Astrocyte of the cerebellum (primary cell): Measurements from ENCODE around the gene TCP11.
"Not testable (repeated sequence)": the region's sequence is repeated elsewhere in the genome, so short reads cannot be mapped to it uniquely, and the experiment has no call there.

Source experiments
- DNase-seq: peaks from one replicate; pipeline ENCODE4 v3.0.0-alpha.2; 2011; ENCODE audit warnings: low read depth
- H3K4me3 ChIP-seq: 2 replicates; pipeline ENCODE4 v1.5.1; 2011; ENCODE audit warnings: mild to moderate bottlenecking, low read depth, low read length, moderate library complexity
- in situ Hi-C: cut with HindIII; loops from 2 replicates; pipeline ENCODE4 v1.10.0; 2017; ENCODE audit warnings: low sequenced_read_pairs
- TF ChIP-seq, protein P1 (sequence below): IDR thresholded peaks from 2 replicates; pipeline ENCODE4 v1.5.1; 2012; ENCODE audit warnings: low read length, low read depth, moderate library complexity, mild to moderate bottlenecking; ENCODE audit errors: missing control alignments

Gene TCP11

DNA sequence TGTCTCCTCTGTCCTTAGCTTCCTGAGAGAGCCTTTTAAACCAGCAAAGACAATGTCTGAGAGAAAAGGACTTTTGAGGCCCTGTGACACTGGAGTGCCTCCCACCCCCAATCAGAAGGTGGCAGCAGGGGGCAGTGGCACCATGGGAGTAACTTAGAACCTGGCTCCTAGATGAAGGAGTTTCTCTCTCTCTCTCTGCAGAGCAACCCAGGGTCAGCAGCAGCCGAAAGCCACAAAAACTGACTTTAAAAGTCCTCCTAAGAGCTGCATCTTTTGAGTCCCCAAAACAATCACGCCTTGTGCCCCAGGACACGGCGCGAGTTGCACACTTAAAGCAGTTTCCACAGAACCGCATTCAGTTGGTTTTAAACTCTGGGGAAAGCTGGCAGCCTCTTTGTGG lies 5.3 kb upstream of the TCP11 start:
- in situ Hi-C loops: loop anchor here (5.0 to 25.0 kb wide), 3 partner anchors 48 to 159 kb away; no protein-coding TSS in a partner anchor
- TF ChIP-seq, protein P1, sequence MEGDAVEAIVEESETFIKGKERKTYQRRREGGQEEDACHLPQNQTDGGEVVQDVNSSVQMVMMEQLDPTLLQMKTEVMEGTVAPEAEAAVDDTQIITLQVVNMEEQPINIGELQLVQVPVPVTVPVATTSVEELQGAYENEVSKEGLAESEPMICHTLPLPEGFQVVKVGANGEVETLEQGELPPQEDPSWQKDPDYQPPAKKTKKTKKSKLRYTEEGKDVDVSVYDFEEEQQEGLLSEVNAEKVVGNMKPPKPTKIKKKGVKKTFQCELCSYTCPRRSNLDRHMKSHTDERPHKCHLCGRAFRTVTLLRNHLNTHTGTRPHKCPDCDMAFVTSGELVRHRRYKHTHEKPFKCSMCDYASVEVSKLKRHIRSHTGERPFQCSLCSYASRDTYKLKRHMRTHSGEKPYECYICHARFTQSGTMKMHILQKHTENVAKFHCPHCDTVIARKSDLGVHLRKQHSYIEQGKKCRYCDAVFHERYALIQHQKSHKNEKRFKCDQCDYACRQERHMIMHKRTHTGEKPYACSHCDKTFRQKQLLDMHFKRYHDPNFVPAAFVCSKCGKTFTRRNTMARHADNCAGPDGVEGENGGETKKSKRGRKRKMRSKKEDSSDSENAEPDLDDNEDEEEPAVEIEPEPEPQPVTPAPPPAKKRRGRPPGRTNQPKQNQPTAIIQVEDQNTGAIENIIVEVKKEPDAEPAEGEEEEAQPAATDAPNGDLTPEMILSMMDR: peak; percentile 59
- no peak for DNase-seq
- H3K4me3 ChIP-seq: no peak overlapping the region

DNA sequence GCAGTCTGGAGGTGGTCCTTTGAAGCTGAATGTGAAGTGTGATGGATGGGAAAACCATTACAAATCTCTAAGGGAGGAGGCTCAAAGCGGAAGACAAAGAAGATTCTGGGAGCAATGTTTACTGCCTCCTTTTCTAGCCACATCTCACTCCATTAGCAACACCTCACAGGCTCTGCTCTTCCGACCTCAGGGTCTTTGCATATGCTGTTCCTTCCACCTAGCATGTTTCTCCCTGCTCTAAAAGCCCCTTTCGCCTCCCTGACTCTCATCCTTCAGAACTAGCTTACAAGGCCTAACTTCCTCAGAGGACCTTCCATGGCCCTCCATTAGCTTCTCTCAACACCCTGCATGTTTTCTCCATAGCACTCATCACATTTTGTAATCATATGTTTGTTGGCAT lies 4.6 kb upstream of the TCP11 start:
- in situ Hi-C loops: loop anchor here (5.0 to 25.0 kb wide), 3 partner anchors 49 to 158 kb away; no protein-coding TSS in a partner anchor

DNA sequence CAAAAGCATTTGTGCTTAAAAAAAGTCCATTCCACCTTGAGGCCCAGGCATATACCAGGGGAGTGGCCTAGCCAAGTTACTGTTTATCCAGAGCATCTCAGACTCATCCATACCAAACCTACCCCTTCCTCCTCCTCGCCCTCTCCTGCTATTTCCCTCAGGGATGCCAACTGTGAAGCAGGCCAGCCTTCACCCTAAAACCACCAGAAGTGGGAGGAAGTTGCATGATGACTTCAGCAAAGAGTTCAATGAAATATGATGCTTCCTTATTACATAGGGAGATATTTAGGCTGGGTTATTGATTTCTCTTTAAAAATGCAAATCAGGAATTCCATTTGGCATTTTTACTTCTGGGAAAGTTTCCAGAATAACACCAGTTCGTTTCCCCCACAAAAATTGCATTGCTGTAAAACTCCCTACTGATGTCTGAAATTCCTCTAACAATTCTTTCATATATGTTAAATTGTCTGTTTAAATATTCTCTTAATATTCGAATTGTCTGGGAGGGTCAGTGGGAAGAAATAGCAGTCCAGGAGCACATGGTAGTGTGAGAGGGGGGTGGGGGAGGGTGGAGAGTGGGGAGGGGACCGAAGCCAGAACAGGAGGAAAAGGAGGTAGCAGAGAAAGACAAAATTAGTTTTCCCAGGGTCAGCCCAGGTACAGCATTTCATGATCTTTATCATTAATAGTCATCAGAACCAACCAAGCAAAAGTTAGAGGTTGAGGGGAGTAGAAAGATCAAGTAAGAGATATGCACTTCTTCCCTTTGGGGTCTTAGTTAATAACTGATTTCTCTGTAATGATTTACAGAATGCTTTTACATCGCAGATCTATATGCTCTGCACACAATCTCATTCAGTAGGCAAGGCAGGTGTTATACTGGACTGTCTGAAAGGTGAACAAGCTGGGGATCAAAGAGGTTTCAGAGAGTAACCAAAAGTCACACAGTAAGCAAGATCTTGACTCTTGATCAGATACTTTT lies 1.7 kb upstream of the TCP11 start:
- in situ Hi-C loops: loop anchor here (10.0 to 25.0 kb wide), 2 partner anchors 52 to 156 kb away; no protein-coding TSS in a partner anchor
- TF ChIP-seq, protein P1: no peak
- peak; percentile 18 for DNase-seq

More for the DNA sequence above, 4.6 kb upstream of the TCP11 start:
- TF ChIP-seq, protein P1: no peak
- no peak for DNase-seq
- no peak overlapping the region for H3K4me3 ChIP-seq

DNA sequence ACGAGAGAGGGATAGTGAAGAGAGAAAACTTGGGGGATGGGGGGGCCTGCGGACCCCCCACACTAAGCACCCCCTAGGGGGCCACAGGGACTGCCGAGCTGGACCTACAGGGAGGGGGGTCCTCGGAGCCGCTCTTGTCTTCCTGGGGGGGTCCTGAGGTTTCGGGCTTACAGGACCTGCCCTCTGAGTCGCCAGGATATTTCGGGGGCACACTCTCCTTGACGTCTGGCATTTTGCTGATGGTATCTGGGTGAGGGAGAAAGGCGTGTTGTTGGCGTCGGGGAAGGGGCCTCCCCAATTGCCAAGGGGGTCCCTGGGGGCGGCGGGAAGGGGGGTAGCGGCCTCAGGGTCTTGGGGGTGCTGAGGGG lies 516 bp downstream of the TCP11 start:
- TF ChIP-seq, protein P1: no peak
- in situ Hi-C loops: loop anchor here (10.0 to 25.0 kb wide), 2 partner anchors 54 to 153 kb away; no protein-coding TSS in a partner anchor
- no peak for DNase-seq
- H3K4me3 ChIP-seq: no peak overlapping the region

More for the DNA sequence above, 1.7 kb upstream of the TCP11 start:
- H3K4me3 ChIP-seq: no peak overlapping the region

DNA sequence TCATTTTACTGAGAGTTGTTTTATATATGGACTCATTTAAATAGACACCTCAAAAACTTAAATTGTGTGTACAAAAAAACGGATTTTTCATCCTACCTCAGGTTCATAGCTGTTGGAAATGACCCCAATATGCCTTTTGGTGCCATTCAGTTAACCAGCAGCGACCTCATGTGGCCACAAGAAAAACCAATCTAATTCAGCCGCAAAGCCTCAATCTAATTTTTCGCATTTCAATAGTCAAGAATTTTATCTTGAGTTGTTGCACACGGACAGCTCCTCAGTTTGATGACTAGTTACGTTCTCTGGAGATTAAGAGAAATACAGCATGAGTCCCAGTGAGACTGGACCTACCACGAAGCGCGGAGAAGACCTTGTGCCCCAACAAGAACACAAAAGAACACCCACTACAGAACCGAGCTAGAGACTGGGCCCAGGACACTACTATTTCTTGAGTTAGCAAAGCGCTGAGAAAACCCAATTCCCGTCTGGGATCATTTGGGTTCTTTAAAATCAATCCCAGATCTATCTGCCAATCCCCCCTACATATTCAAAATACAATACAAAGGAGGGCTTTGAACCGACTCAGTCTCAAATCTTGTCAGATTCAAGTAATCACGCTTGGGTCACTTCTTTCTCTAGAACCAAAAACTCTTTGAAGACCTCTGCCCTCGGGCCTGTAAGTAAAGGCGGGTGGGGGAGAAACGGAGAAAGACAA lies 1.1 kb downstream of the TCP11 start:
- TF ChIP-seq, protein P1: peak; percentile 73
- peak; percentile 63 for DNase-seq
- in situ Hi-C loops: loop anchor here (10.0 to 25.0 kb wide), 2 partner anchors 55 to 153 kb away; no protein-coding TSS in a partner anchor
- H3K4me3 ChIP-seq: no peak overlapping the region

DNA sequence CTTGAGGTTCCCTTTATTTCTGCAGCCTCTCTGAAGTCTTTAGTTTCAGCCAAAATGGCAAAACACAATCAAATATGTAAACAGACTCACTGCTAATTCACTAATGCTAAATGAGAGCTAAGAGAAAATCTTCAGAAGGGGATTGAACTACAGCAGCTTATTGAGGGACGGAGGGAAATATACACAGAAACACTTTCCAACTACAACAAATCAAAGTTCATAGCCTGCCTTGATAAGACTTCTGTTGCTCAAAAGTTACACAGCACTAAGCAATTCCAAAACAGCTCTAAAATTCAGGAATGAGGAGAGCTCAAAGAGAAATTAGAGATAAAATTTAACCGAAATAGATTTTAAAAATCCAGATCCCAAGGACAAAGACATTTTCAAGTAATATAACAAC lies 1.7 kb downstream of the TCP11 start:
- TF ChIP-seq, protein P1: no peak
- H3K4me3 ChIP-seq: no peak overlapping the region
- DNase-seq: no peak
- in situ Hi-C loops: loop anchor here (25.0 kb wide), 1 partner anchor 152 kb away; no protein-coding TSS in a partner anchor

DNA sequence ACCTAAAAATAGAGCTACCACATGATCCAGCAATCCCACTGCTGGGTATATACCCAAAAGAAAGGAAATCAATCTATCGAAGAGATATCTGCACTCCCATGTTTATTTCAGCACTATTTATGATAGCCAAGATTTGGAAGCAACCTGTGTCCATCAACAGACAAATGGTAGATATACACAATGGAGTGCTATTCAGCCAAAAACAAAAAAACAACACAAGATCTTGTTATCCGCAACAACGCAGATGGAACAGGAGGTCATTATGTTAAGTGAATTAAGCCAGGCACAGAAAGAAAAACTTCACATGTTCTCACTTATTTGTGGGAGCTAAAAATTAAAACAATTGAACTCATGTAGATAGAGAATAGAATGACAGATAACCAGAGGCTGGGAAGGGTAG lies 2.9 kb downstream of the TCP11 start:
- in situ Hi-C loops: loop anchor here (25.0 kb wide), 1 partner anchor 151 kb away; no protein-coding TSS in a partner anchor

More for the DNA sequence above, 2.9 kb downstream of the TCP11 start:
- not testable (repeated sequence) for H3K4me3 ChIP-seq, DNase-seq
